HepG2 (cell line): ENCODE results near the gene TMEM185B. TPM values are rescaled to one million over a fixed set of nuclear protein-coding genes. Genes with fewer than 3 reads are reported as not detected.

Source experiments
- ARID3A ChIP-seq: IDR thresholded peaks from 2 replicates; pipeline ENCODE4 v1.6.1; 2012; ENCODE audit warnings: low read depth, low read length, improper control_type of control experiment
- ARID4A ChIP-seq: sonication (generic); formaldehyde crosslinking; IDR thresholded peaks from 2 replicates; pipeline ENCODE4 v1.5.0; 2020; ENCODE audit warnings: mild to moderate bottlenecking, missing genetic modification reagents, borderline replicate concordance
- EP300 ChIP-seq, 3 experiments: sonication (generic) in 1 of 3; formaldehyde crosslinking in 1 of 3; IDR thresholded peaks; 2 replicates each; pipeline versions ENCODE4 v1.5.1 to v1.6.1; 2011 to 2020; ENCODE audit warnings: low read depth in 2 of 3, low read length in 2 of 3, borderline replicate concordance in 1 of 3, improper control_type of control experiment in 1 of 3, mild to moderate bottlenecking in 1 of 3, missing genetic modification reagents in 1 of 3, moderate library complexity in 1 of 3
- EZH2 ChIP-seq: conservative IDR thresholded peaks from 2 replicates; pipeline ENCODE4 v1.6.1; 2012; ENCODE audit warnings: mild to moderate bottlenecking, low read depth, low read length, moderate library complexity
- FOXP1 ChIP-seq, 2 experiments: fragments of 450-650 bp in 1 of 2; IDR thresholded peaks; 2 replicates each; pipeline ENCODE4 v1.6.1; 2017 to 2018; ENCODE audit warnings: antibody characterized with exemption in 1 of 2
- GABPB1 ChIP-seq: IDR thresholded peaks from 2 replicates; pipeline ENCODE4 v1.6.1; 2016; ENCODE audit warnings: mild to moderate bottlenecking, missing genetic modification reagents, moderate library complexity, missing compliant biosample characterization
- GATAD1 ChIP-seq: IDR thresholded peaks from 2 replicates; pipeline ENCODE4 v1.6.1; 2016; ENCODE audit warnings: missing genetic modification reagents, missing compliant biosample characterization
- HMG20B ChIP-seq: conservative IDR thresholded peaks from 2 replicates; pipeline ENCODE4 v1.6.1; 2016; ENCODE audit warnings: missing genetic modification reagents, missing compliant biosample characterization
- IKZF1 ChIP-seq: fragments of 450-650 bp; IDR thresholded peaks from 2 replicates; pipeline ENCODE4 v1.7.1; 2016
- KLF13 ChIP-seq: sonication (generic); formaldehyde crosslinking; IDR thresholded peaks from 2 replicates; pipeline ENCODE4 v1.4.0; 2020; ENCODE audit warnings: mild to moderate bottlenecking, missing genetic modification reagents
- MATR3 ChIP-seq: sonication (generic); formaldehyde crosslinking; IDR thresholded peaks from 2 replicates; pipeline ENCODE4 v1.4.0; 2020; ENCODE audit warnings: missing genetic modification reagents
- MYC ChIP-seq: sonication (generic); formaldehyde crosslinking; IDR thresholded peaks from 2 replicates; pipeline ENCODE4 v1.9.0; 2021; ENCODE audit warnings: missing genetic modification reagents, borderline replicate concordance
- NFATC3 ChIP-seq: sonication (generic); formaldehyde crosslinking; IDR thresholded peaks from 2 replicates; pipeline ENCODE4 v1.5.1; 2020; ENCODE audit warnings: mild to moderate bottlenecking, missing genetic modification reagents
- NFIC ChIP-seq: IDR thresholded peaks from 2 replicates; pipeline ENCODE4 v1.6.1; 2012; ENCODE audit warnings: mild to moderate bottlenecking, low read length, inconsistent platforms
- SP140L ChIP-seq: sonication (generic); formaldehyde crosslinking; IDR thresholded peaks from 2 replicates; pipeline ENCODE4 v1.4.0; 2020; ENCODE audit warnings: missing genetic modification reagents, borderline replicate concordance
- THYN1 ChIP-seq: sonication (generic); formaldehyde crosslinking; IDR thresholded peaks from 2 replicates; pipeline ENCODE4 v1.8.1; 2023; ENCODE audit warnings: low read depth, mild to moderate bottlenecking, moderate library complexity, missing genetic modification reagents, borderline replicate concordance
- ZBTB10 ChIP-seq: sonication (generic); formaldehyde crosslinking; IDR thresholded peaks from 2 replicates; pipeline ENCODE4 v1.4.0; 2020; ENCODE audit warnings: missing genetic modification reagents, borderline replicate concordance
- ZBTB8A ChIP-seq: sonication (generic); formaldehyde crosslinking; IDR thresholded peaks from 2 replicates; pipeline ENCODE4 v1.4.0; 2020; ENCODE audit warnings: mild to moderate bottlenecking, low read depth, missing genetic modification reagents, borderline replicate concordance
- ZNF12 ChIP-seq: sonication (generic); formaldehyde crosslinking; IDR thresholded peaks from 2 replicates; pipeline ENCODE4 v1.5.0; 2020; ENCODE audit warnings: missing genetic modification reagents
- ZNF3 ChIP-seq: IDR thresholded peaks from 2 replicates; pipeline ENCODE4 v1.7.0; 2017; ENCODE audit warnings: inconsistent platforms
- ZZZ3 ChIP-seq: sonication (generic); formaldehyde crosslinking; IDR thresholded peaks from 2 replicates; pipeline ENCODE4 v1.4.0; 2020; ENCODE audit warnings: missing genetic modification reagents, mild to moderate bottlenecking, borderline replicate concordance
- polyA plus RNA-seq, 8 experiments: library from polyadenylated mRNA; depleted of rRNA in 3 of 8; stranded (reverse) in 7 of 8; unstranded in 1 of 8; fragments of >200 nt; fragmentation: Illumina TruSeq in 4 of 8; extraction: Trizol in 4 of 8; gene quantifications; 2 replicates each; pipeline versions ENCODE4 v1.2.1 to v1.2.3, GENCODE V29; 2011 to 2016; ENCODE audit warnings: low read depth in 4 of 8, missing spikeins in 1 of 8, mixed read lengths in 1 of 8; ENCODE audit not compliant: insufficient read depth in 1 of 8
- total RNA-seq, 5 experiments: library from RNA; depleted of rRNA; stranded (reverse); fragments of >200 nt; fragmentation: Illumina TruSeq; extraction: Trizol; gene quantifications; 2 replicates each; pipeline ENCODE4 v1.2.3, GENCODE V29; 2016; ENCODE audit warnings: low read depth in 1 of 5

The TMEM185B gene
- total and polyA plus RNA-seq, 2 of the 13 experiments (the other 11 are each of a cell fraction or from before 2014, with no cell fraction given): 5.6 to 7.0 TPM

GRCh38 chr2:120223034-120223912 lies at the start of gene TMEM185B (continued):
- TF ChIP-seq ZNF3 (CRISPR knock-in tag) (no peak), ZNF12 (CRISPR knock-in tag) (no peak), THYN1 (CRISPR knock-in tag) (no peak), ARID4A (CRISPR knock-in tag) (peak; percentile 54; the same call in 1 of the 2 replicates), GABPB1 (peak; percentile 87), NFATC3 (no peak), EZH2 (no peak), MYC (CRISPR knock-in tag) (peak; percentile 22; the same call in 1 of the 2 replicates), ZZZ3 (CRISPR knock-in tag) (no peak), HMG20B (no peak), ARID3A (no peak), FOXP1 (IDR thresholded peaks at IDR 0.05) (no peak), FOXP1 (CRISPR knock-in tag; IDR thresholded peaks at IDR 0.05) (no peak), SP140L (CRISPR knock-in tag) (no peak; the same call in 1 of the 2 replicates), ZBTB10 (CRISPR knock-in tag) (no peak), EP300 (IDR thresholded peaks at IDR 0.05; ENCODE audit: low read depth in 2 of 2, low read length in 2 of 2) (no peak), EP300 (CRISPR knock-in tag; IDR thresholded peaks at IDR 0.05; ENCODE audit: borderline replicate concordance) (no peak; the same call in 1 of the 2 replicates), NFIC (no peak), MATR3 (CRISPR knock-in tag) (no peak), IKZF1 (no peak), ZBTB8A (no peak), GATAD1 (CRISPR knock-in tag) (no peak), KLF13 (CRISPR knock-in tag) (no peak)
